GM12873 (cell line): ENCODE measurements around the gene RPTOR.

ENCODE experiments used
- CTCF ChIP-seq: IDR thresholded peaks from 2 replicates; pipeline ENCODE4 v1.5.1; 2012; ENCODE audit warnings: low read depth, mild to moderate bottlenecking, moderate library complexity, low read length, control low read depth; ENCODE audit not compliant: insufficient read depth; ENCODE audit errors: missing control alignments

RPTOR gene

GRCh38 chr17:80615376-80615775 is 70.7 kb downstream of the RPTOR start:
- TF ChIP-seq CTCF, result no peak

- no peak for TF ChIP-seq CTCF
Measured at GRCh38 chr17:80616705-80617104, 72.1 kb downstream of the RPTOR start.

GRCh38 chr17:80618304-80618703 is 73.7 kb downstream of the RPTOR start:
- TF ChIP-seq CTCF, result no peak

- no peak for TF ChIP-seq CTCF
Measured at GRCh38 chr17:80619535-80620235, 75.0 kb downstream of the RPTOR start.

- TF ChIP-seq CTCF, result no peak
Measured at GRCh38 chr17:80621335-80621996, 76.8 kb downstream of the RPTOR start.

GRCh38 chr17:80621997-80622357 is 77.3 kb downstream of the RPTOR start:
- no peak for TF ChIP-seq CTCF

GRCh38 chr17:80624864-80625263 is 80.2 kb downstream of the RPTOR start:
- TF ChIP-seq CTCF, result no peak
